GM21423 (cell line): ENCODE data around the gene CD48.
"Not testable (repeated sequence)": the region's sequence is repeated elsewhere in the genome, so short reads cannot be mapped to it uniquely, and the experiment has no call there.

ENCODE experiments used
- ATAC-seq: cut with Tn5 transposase; IDR thresholded peaks from one replicate; pipeline ENCODE4 v1.9.1; 2021; ENCODE audit warnings: mild to moderate bottlenecking, moderate library complexity; ENCODE audit not compliant: unreplicated experiment

CD48 gene

GRCh38 chr1:160716013-160716412, 4.4 kb upstream of the CD48 start:
- ATAC-seq = no peak

GRCh38 chr1:160714034-160714648, 2.5 kb upstream of the CD48 start:
- not testable (repeated sequence) for ATAC-seq

DNA sequence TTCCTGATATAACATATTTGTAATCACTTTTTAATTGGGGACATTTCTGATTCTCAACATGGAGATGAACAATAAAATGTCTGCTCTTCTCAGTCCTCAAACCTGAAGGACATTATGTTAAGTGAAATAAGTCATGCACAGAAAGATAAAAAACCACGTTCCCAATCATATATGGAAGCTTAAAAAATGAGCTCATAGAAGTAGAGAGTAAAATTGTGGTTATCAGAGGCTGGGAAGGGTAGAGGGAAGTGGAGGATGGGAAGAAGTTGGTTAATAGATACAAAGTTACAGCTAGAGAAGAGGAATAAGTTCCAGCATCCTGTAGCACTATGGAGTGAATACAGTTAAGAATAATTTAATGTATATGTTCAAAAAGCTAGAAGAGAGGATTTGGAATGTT, 1.5 kb upstream of the CD48 start:
- no peak for ATAC-seq

GRCh38 chr1:160712525-160713080, 981 bp upstream of the CD48 start:
- peak; percentile 37 for ATAC-seq

GRCh38 chr1:160711276-160711601, 383 bp downstream of the CD48 start:
- no peak for ATAC-seq

GRCh38 chr1:160710517-160711252, 937 bp downstream of the CD48 start:
- ATAC-seq = no peak

DNA sequence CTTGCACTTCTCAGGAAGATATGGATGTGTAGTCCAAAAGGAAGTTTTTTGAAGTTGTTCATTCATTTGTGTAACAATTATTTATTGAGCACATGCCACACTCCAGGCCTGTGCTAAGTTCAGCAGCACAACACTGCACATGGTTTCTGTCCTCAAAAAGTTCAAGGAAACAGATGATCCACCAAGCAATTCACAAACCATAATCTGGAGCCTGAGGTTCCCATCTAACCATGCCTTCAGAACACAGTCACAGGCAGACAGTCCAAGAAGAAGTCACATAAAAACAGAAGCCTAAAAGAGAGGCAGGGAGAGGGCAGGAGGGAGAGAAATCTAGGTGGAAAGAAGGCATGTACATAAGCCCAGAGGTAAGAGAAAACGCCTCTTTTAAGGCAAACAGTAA, 1.9 kb downstream of the CD48 start:
- no peak for ATAC-seq

DNA sequence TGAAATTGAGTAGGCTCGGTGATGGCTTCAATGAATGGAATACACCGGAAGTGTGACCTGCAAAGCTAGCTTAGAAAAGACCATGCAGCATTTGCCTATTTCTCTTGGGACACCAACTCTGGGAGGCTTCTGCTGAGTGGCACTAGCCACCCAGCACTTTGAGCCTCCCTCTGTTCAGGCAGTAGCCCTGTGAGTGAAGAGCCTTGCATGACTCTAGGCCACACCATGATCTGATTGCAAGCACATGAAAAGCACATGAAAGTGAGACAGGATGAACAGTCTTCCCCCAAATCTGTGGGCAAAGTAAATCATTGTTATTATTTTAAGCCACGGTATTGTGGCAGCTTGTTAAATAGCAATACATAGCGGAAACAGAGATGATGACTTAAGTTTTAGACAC, 2.8 kb downstream of the CD48 start:
- peak; percentile 35 for ATAC-seq

DNA sequence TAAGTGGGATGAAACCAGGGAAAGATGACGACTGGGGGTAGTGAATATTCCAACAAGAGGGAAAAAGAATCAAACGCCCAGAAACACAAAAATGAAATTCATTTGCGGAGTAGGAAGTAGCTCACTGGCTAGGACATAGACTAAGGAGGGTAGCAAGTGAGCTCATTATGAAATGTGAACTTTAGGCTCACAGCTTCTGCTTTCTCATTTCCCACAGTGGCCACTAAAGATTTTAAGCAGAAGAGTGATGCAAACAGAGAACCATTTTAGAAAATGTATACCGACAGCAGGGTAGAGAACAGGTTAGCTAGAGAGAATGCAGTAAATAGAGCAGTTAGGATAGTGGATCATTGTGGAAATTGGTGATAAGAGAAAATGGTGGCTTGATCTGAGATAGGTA, 3.5 kb downstream of the CD48 start:
- ATAC-seq = no peak

DNA sequence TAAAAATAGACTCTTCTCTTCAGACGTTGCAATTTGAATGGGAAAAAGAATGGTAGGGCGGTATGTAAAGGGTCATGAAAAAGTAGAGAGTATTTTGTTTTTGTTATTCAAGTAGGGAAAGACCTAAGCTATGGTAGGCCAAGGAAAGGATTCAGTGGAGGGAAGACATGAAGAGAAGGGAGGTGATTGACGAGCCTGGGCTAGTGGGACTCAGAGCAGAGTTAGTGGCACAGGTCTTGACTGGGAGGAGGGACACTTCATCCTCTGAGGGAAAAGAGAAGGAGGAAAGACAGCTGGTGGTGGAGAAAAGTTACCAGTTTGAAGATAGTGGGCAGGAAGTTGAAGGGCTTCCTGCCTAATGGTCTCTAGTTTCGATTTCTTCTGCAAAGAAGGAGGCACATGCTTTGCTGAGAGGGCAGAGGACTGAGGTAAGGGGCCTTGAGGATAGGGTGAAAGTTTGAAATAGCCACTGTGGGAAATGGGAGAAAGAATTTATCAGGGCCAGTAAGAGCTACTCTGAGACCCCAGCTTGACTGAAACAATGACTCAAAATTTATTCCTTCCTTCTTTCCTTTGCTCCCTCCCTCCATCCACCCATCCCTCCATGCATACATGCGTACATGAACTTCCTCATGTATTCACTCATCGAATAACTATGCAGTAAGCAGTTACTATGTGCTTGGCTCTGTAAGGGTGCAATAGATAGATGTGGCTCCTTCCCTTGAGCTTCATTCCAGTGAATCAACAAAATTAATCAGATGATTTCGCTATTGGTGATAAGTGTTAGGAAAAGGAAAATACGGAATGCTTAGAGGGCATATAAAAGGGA, 4.2 kb downstream of the CD48 start:
- ATAC-seq = no peak

- ATAC-seq = no peak
Observed at GRCh38 chr1:160706526-160707235, 4.9 kb downstream of the CD48 start.

- ATAC-seq = no peak
Observed at GRCh38 chr1:160705742-160706141, 5.9 kb downstream of the CD48 start.

GRCh38 chr1:160705212-160705621, 6.4 kb downstream of the CD48 start:
- ATAC-seq = not testable (repeated sequence)

- no peak for ATAC-seq
Observed at GRCh38 chr1:160704250-160704649, 7.4 kb downstream of the CD48 start.

GRCh38 chr1:160702100-160702499, 9.5 kb downstream of the CD48 start:
- ATAC-seq = no peak

GRCh38 chr1:160692390-160692789, 19.2 kb downstream of the CD48 start:
- not testable (repeated sequence) for ATAC-seq

GRCh38 chr1:160685266-160685665, 26.4 kb downstream of the CD48 start:
- ATAC-seq = no peak

- no peak for ATAC-seq
Observed at GRCh38 chr1:160682983-160683865, 28.4 kb downstream of the CD48 start.

DNA sequence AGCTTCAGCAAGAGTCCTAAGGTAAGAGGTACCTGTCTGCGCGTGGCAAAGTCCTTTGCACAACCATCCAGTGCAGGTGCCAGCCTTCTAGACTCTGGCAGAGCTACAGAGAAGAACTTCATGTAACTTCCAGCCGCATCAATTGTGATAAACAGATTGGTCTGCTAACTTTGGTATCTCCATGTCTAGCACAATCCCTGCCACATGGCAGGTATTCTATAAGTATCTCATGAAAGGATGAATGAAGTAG, 29.8 kb downstream of the CD48 start:
- ATAC-seq = no peak
